ENCODE results near the gene UBE2E2. TPM values are rescaled to one million over a fixed set of nuclear protein-coding genes. Genes with fewer than 3 reads are reported as not detected.

Gene UBE2E2
- total RNA-seq, 2 donors from 2014 or later = 1.2 to 7.6 TPM

DNA sequence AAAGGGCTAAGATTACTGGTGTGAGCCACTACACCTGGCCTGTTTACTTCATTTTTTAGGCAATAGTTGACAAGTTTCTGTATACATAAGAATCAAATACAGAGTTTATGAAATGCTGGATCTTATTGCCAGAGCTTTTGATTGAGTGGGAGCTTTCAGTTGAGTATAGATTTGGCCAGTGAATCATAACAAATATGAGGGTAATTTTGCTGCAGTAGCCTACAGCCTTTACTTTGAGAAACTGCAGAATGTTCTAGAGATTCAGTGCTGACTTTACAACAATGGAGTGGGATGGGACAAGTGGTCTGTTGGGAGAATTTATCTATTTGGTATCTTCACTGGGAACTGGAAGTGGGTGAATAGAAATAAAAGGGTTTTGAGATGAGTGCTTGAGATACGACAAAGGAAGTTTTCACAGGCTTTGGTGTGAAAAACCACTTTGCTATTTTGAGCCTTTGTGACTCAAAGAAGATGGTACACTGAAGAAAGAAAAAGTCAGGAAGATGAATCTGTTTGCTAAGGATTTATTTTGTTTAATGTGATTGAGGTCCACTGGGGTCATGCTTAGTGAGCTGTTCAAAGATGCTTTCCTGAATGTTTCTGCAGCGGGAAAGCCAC, 227.8 kb downstream of the UBE2E2 start:
- Histone ChIP-seq H3K4me3 (no peak overlapping the region), H3K36me3 (no peaks in the 10 kb centered on the region), H3K4me1 (no peaks in the 10 kb centered on the region), H3K9me3 (no peaks in the 10 kb centered on the region), H3K27me3 (no peaks in the 10 kb centered on the region), H3K27ac (no peak overlapping the region), H3K9ac (ENCODE audit: low read depth in 2 of 2, low read length in 2 of 2) (no peak overlapping the region)
- no peak for DNase-seq
- TF ChIP-seq, protein P1, sequence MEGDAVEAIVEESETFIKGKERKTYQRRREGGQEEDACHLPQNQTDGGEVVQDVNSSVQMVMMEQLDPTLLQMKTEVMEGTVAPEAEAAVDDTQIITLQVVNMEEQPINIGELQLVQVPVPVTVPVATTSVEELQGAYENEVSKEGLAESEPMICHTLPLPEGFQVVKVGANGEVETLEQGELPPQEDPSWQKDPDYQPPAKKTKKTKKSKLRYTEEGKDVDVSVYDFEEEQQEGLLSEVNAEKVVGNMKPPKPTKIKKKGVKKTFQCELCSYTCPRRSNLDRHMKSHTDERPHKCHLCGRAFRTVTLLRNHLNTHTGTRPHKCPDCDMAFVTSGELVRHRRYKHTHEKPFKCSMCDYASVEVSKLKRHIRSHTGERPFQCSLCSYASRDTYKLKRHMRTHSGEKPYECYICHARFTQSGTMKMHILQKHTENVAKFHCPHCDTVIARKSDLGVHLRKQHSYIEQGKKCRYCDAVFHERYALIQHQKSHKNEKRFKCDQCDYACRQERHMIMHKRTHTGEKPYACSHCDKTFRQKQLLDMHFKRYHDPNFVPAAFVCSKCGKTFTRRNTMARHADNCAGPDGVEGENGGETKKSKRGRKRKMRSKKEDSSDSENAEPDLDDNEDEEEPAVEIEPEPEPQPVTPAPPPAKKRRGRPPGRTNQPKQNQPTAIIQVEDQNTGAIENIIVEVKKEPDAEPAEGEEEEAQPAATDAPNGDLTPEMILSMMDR (IDR thresholded peaks at IDR 0.05) = no peak
- intact Hi-C loops (cut with DNase I) = no loop called here

DNA sequence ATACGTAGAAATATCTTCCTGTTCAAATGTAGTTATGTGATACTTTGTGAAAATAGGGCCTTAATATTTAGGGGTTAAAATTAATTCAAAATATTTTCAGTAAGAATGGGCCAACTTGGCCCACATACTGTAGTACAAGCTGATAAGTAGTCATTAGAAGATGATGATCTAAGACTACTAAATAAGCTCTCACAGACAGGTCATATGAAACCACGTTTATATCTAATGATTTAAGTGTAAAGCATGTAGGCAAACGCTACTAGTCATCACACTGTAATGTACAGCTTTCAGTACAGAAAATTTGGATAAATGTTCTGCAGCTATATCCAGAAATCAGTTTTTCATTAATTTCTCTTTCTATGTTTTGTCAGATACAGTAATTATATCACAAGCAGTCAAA, 228.6 kb downstream of the UBE2E2 start:
- intact Hi-C loops (cut with DNase I) = no loop called here
- Histone ChIP-seq H3K9ac (ENCODE audit: low read depth in 2 of 2, low read length in 2 of 2) (no peak overlapping the region), H3K27me3 (no peaks in the 10 kb centered on the region), H3K4me3 (no peak overlapping the region), H3K9me3 (no peaks in the 10 kb centered on the region), H3K27ac (no peak overlapping the region), H3K36me3 (no peaks in the 10 kb centered on the region), H3K4me1 (no peaks in the 10 kb centered on the region)
- no peak for DNase-seq
- TF ChIP-seq, protein P1 (IDR thresholded peaks at IDR 0.05) = no peak

DNA sequence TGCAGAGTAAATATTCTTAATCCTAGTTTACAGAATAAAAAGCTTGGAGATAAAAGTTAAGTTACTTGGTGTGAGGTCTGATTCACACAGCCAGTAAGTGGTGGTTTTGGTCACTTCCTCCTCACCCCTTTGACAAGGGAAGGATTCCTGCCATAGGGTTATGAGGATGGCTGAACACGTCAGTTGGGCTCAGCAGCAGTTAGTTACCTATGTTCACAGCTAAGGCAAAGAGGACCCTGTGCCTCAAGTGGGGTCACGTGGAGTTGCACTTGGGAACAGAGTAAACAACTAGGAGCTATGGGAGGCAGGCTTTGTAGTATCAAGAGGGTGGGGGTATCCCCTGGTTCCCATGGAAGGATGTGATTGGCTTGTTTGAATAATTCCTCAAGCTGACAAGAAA, 232.2 kb downstream of the UBE2E2 start:
- no peak overlapping the region for H3K27ac ChIP-seq
- no peaks in the 10 kb centered on the region for H3K4me1 ChIP-seq
- no peaks in the 10 kb centered on the region for H3K27me3 ChIP-seq
- H3K36me3 ChIP-seq = no peaks in the 10 kb centered on the region
- H3K9me3 ChIP-seq = no peaks in the 10 kb centered on the region
- intact Hi-C loops (cut with DNase I) = no loop called here
- TF ChIP-seq, protein P1 (IDR thresholded peaks at IDR 0.05) = no peak
- no peak overlapping the region for H3K9ac ChIP-seq (ENCODE audit: low read depth in 2 of 2, low read length in 2 of 2)
- H3K4me3 ChIP-seq = no peak overlapping the region
- DNase-seq = no peak

DNA sequence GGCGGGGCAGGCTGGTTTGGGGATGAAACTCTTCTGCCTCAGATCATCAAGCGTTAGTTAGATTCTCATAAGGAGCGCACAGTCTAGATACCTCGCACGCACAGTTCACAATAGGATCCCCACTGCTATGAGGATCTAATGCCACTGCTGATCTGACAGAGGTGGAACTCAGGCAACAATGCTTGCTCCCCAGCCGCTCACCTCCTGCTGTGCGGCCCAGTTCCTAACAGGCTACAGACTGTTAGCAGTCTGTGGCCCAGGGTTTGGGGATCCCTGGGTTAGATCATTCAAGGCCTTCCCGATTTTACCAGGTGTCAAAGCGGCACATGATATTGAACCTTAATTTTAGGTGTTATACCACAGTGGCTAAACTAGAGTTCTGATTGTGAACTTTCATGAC, 232.8 kb downstream of the UBE2E2 start:
- Histone ChIP-seq H3K36me3 (no peaks in the 10 kb centered on the region), H3K9me3 (no peaks in the 10 kb centered on the region), H3K4me3 (no peak overlapping the region), H3K27ac (no peak overlapping the region), H3K9ac (ENCODE audit: low read depth in 2 of 2, low read length in 2 of 2) (no peak overlapping the region), H3K27me3 (no peaks in the 10 kb centered on the region), H3K4me1 (no peaks in the 10 kb centered on the region)
- intact Hi-C loops (cut with DNase I) = no loop called here
- no peak for DNase-seq
- TF ChIP-seq, protein P1 (IDR thresholded peaks at IDR 0.05) = no peak

DNA sequence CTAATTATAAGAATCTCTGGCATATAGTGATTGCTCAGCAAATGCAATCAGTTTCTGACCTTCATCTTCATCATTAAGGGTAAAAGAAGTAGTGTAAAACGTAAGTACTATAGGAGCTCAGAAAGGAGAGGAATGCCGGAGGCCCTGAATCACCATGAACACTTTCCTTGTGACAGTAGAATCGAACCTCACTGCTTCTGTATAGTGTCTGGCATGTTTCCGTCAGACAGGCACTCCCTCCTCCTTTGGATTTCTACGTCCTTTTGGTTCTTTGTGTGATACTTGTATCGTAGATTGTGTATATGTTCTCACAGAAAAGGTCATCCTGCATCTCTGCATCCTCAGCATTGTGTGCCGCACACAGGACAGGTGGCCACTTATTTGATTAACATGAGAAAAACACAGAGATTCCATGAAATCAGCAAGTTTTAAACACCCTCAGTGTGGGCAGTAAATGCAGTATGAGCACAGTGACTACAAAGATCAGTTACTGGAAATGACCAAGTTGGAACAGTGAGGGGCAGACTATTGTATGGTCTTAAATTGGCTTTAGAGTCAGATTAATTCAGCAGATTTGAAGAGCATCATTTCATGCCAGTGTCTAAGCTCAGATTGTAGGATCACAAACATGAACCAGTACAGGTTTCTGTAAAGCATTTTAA, 234.5 kb downstream of the UBE2E2 start:
- intact Hi-C loops (cut with DNase I) = no loop called here
- no peaks in the 10 kb centered on the region for H3K27me3 ChIP-seq
- no peaks in the 10 kb centered on the region for H3K36me3 ChIP-seq
- no peaks in the 10 kb centered on the region for H3K4me1 ChIP-seq
- no peak overlapping the region for H3K9ac ChIP-seq (ENCODE audit: low read depth in 2 of 2, low read length in 2 of 2)
- H3K4me3 ChIP-seq = no peak overlapping the region
- H3K9me3 ChIP-seq = no peaks in the 10 kb centered on the region
- no peak overlapping the region for H3K27ac ChIP-seq
- TF ChIP-seq, protein P1 (IDR thresholded peaks at IDR 0.05) = no peak
- no peak for DNase-seq
